HG03045 (cell line): ENCODE data around the gene NOP53.
"Not testable (repeated sequence)": the region's sequence is repeated elsewhere in the genome, so short reads cannot be mapped to it uniquely, and the experiment has no call there.

Source experiments
- ATAC-seq: cut with Tn5 transposase; IDR thresholded peaks from one replicate; pipeline ENCODE4 v1.9.1; 2021; ENCODE audit warnings: mild to moderate bottlenecking, moderate library complexity; ENCODE audit not compliant: unreplicated experiment

Gene NOP53

GRCh38 chr19:47752440-47753211 is 7.3 kb downstream of the NOP53 start:
- ATAC-seq: no peak

- no peak for ATAC-seq
These were observed 9.1 kb downstream of the NOP53 start for GRCh38 chr19:47754206-47755064.

- ATAC-seq: no peak
These were observed 9.9 kb downstream of the NOP53 start for GRCh38 chr19:47755065-47755761.

GRCh38 chr19:47755762-47756626 is 10.6 kb downstream of the NOP53 start:
- ATAC-seq: no peak

- no peak for ATAC-seq
These were observed 11.2 kb downstream of the NOP53 start for GRCh38 chr19:47756627-47756929.

GRCh38 chr19:47756953-47757608 is 11.7 kb downstream of the NOP53 start:
- ATAC-seq: no peak

- no peak for ATAC-seq
These were observed 12.5 kb downstream of the NOP53 start for GRCh38 chr19:47757617-47758442.

- no peak for ATAC-seq
These were observed 13.1 kb downstream of the NOP53 start for GRCh38 chr19:47758443-47758804.

GRCh38 chr19:47760632-47760999 is 15.3 kb downstream of the NOP53 start:
- ATAC-seq: no peak

GRCh38 chr19:47761566-47761965 is 16.2 kb downstream of the NOP53 start:
- no peak for ATAC-seq

GRCh38 chr19:47762151-47762550 is 16.8 kb downstream of the NOP53 start:
- ATAC-seq: no peak

GRCh38 chr19:47762615-47763308 is 17.4 kb downstream of the NOP53 start:
- no peak for ATAC-seq

- not testable (repeated sequence) for ATAC-seq
These were observed 19.4 kb downstream of the NOP53 start for GRCh38 chr19:47764705-47765104.

GRCh38 chr19:47765523-47766358 is 20.4 kb downstream of the NOP53 start:
- ATAC-seq: no peak

- ATAC-seq: no peak
These were observed 20.9 kb downstream of the NOP53 start for GRCh38 chr19:47766359-47766620.

- ATAC-seq: no peak
These were observed 21.3 kb downstream of the NOP53 start for GRCh38 chr19:47766670-47767069.

GRCh38 chr19:47767349-47767748 is 22.0 kb downstream of the NOP53 start:
- ATAC-seq: no peak

- ATAC-seq: no peak
These were observed 23.3 kb downstream of the NOP53 start for GRCh38 chr19:47768604-47769003.
